GM23338 (cell line): Measurements from ENCODE around the gene NUBP1. TPM values are rescaled to one million over a fixed set of nuclear protein-coding genes. Genes with fewer than 3 reads are reported as not detected.
A peak's percentile ranks its signal among the peaks of the same experiment; 100 is the strongest.

Experiments used
- ATAC-seq: fragments of 200-7000 bp; cut with Tn5 transposase; 3 replicates; pipeline ENCODE4 v1.9.1; 2020
- DNase-seq: peaks from one replicate; pipeline ENCODE4 v3.0.0-alpha.2; 2015; ENCODE audit warnings: low spot score
- H2AFZ ChIP-seq: fragments of 200-600 bp; sonication (generic); 2 replicates; pipeline ENCODE4 v1.8.0; 2016; ENCODE audit warnings: antibody characterized with exemption, mild to moderate bottlenecking, moderate library complexity
- H3F3A ChIP-seq: fragments of 200-600 bp; sonication (generic); replicated peaks from 2 replicates; pipeline ENCODE4 v1.8.0; 2017; ENCODE audit warnings: antibody characterized with exemption, mixed run types, low read depth
- H3K27ac ChIP-seq: fragments of 200-600 bp; sonication (generic); 2 replicates; pipeline ENCODE4 v1.6.1; 2016; ENCODE audit warnings: low read depth
- H3K27me3 ChIP-seq: fragments of 200-600 bp; sonication (generic); 2 replicates; pipeline ENCODE4 v1.8.0; 2016; ENCODE audit warnings: mild to moderate bottlenecking, mixed run types, moderate library complexity; ENCODE audit not compliant: insufficient read depth
- H3K36me3 ChIP-seq: fragments of 200-600 bp; sonication (generic); 2 replicates; pipeline ENCODE4 v1.8.0; 2016; ENCODE audit warnings: mild to moderate bottlenecking; ENCODE audit not compliant: insufficient read depth
- H3K4me1 ChIP-seq: fragments of 200-600 bp; sonication (generic); 2 replicates; pipeline ENCODE4 v1.8.0; 2016; ENCODE audit warnings: mild to moderate bottlenecking, moderate library complexity; ENCODE audit not compliant: insufficient read depth
- H3K4me2 ChIP-seq: fragments of 200-600 bp; sonication (generic); 2 replicates; pipeline ENCODE4 v1.7.1; 2017; ENCODE audit warnings: mixed run types
- H3K4me3 ChIP-seq: fragments of 200-600 bp; sonication (generic); 2 replicates; pipeline ENCODE4 v1.6.1; 2016; ENCODE audit warnings: mixed run types
- H3K79me2 ChIP-seq: fragments of 200-600 bp; sonication (generic); replicated peaks from 2 replicates; pipeline ENCODE4 v1.8.0; 2017; ENCODE audit warnings: mild to moderate bottlenecking; ENCODE audit not compliant: insufficient read depth
- H3K9me2 ChIP-seq: fragments of 200-600 bp; sonication (generic); 2 replicates; pipeline ENCODE4 v1.8.0; 2017; ENCODE audit not compliant: insufficient read depth
- H4K20me1 ChIP-seq: fragments of 200-600 bp; sonication (generic); replicated peaks from 2 replicates; pipeline ENCODE4 v1.8.0; 2017; ENCODE audit warnings: mild to moderate bottlenecking; ENCODE audit not compliant: insufficient read depth
- H3K27ac Mint-ChIP-seq: 2 replicates; pipeline ENCODE4 v1.8.0; 2020; ENCODE audit warnings: inconsistent platforms, mild to moderate bottlenecking, moderate library complexity, mixed read lengths
- H3K27me3 Mint-ChIP-seq: 3 replicates; pipeline ENCODE4 v1.8.0; 2022; ENCODE audit warnings: low read depth, mild to moderate bottlenecking, moderate library complexity, mixed read lengths, inconsistent platforms; ENCODE audit not compliant: insufficient read depth, poor library complexity
- H3K36me3 Mint-ChIP-seq: 3 replicates; pipeline ENCODE4 v1.8.0; 2021; ENCODE audit warnings: low read depth, mild to moderate bottlenecking, inconsistent platforms, moderate library complexity, mixed read lengths
- H3K4me1 Mint-ChIP-seq: 3 replicates; pipeline ENCODE4 v1.8.0; 2020; ENCODE audit warnings: mild to moderate bottlenecking, inconsistent platforms, mixed read lengths
- H3K4me3 Mint-ChIP-seq: 3 replicates; pipeline ENCODE4 v1.8.0; 2021; ENCODE audit warnings: moderate library complexity, mild to moderate bottlenecking, inconsistent platforms, mixed read lengths
- H3K9me3 Mint-ChIP-seq: 3 replicates; pipeline ENCODE4 v1.8.0; 2020; ENCODE audit warnings: moderate library complexity, mild to moderate bottlenecking, inconsistent platforms, mixed read lengths
- CREB1 ChIP-seq: fragments of 250-450 bp; sonication (Bioruptor Pico); IDR thresholded peaks from 2 replicates; pipeline ENCODE4 v1.5.0; 2020; ENCODE audit warnings: low read depth, mild to moderate bottlenecking, moderate library complexity
- EZH2 ChIP-seq: fragments of 200-600 bp; sonication (generic); IDR thresholded peaks from one replicate; pipeline ENCODE4 v1.8.0; 2017; ENCODE audit warnings: antibody characterized with exemption, mild to moderate bottlenecking, low read depth; ENCODE audit not compliant: unreplicated experiment
- EZH2phosphoT487 ChIP-seq: fragments of 200-600 bp; sonication (generic); IDR thresholded peaks from one replicate; pipeline ENCODE4 v1.8.1; 2018; ENCODE audit warnings: antibody characterized with exemption; ENCODE audit not compliant: unreplicated experiment
- JUNB ChIP-seq: IDR thresholded peaks from one replicate; pipeline ENCODE4 v1.6.1; 2016; ENCODE audit warnings: antibody characterized with exemption; ENCODE audit not compliant: unreplicated experiment
- NANOG ChIP-seq: IDR thresholded peaks from 2 replicates; pipeline ENCODE4 v1.6.1; 2016; ENCODE audit warnings: antibody characterized with exemption, borderline replicate concordance
- POLR2AphosphoS5 ChIP-seq: IDR thresholded peaks from 2 replicates; pipeline ENCODE4 v1.6.1; 2016; ENCODE audit warnings: antibody characterized with exemption, low read depth
- STAT1 ChIP-seq: IDR thresholded peaks from one replicate; pipeline ENCODE4 v1.6.1; 2016; ENCODE audit warnings: antibody characterized with exemption; ENCODE audit not compliant: unreplicated experiment
- ZNF114 ChIP-seq: fragments of 250-450 bp; sonication (Bioruptor Pico); IDR thresholded peaks from 2 replicates; pipeline ENCODE4 v1.5.0; 2020; ENCODE audit warnings: mild to moderate bottlenecking, moderate library complexity
- ZNF331 ChIP-seq: fragments of 250-450 bp; sonication (Bioruptor Pico); IDR thresholded peaks from 2 replicates; pipeline ENCODE4 v1.5.0; 2020; ENCODE audit warnings: low read depth, mild to moderate bottlenecking, moderate library complexity
- polyA plus RNA-seq: library from polyadenylated mRNA; unstranded; fragments of >200 nt; fragmentation: Nextera tagmentation; extraction: Ambion mirVana; gene quantifications from 2 replicates; pipeline ENCODE4 v1.2.1, GENCODE V29; 2016
- total RNA-seq: library from RNA; depleted of rRNA; stranded (reverse); fragments of >200 nt; shearing (Covaris generic); gene quantifications from 2 replicates; pipeline ENCODE4 v1.2.3, GENCODE V29; 2014
- TF ChIP-seq, protein P1 (sequence below): IDR thresholded peaks from 2 replicates; pipeline ENCODE4 v1.6.1; 2016; ENCODE audit warnings: antibody characterized with exemption
- TF ChIP-seq, protein P2 (sequence below), 2 experiments: fragments of 200-600 bp in 1 of 2; sonication (generic) in 1 of 2; conservative IDR thresholded peaks; 2 replicates each; pipeline versions ENCODE4 v1.5.1 to v1.6.1; 2016 to 2017; ENCODE audit warnings: antibody characterized with exemption in 2 of 2, low read depth in 2 of 2, mild to moderate bottlenecking in 2 of 2, moderate library complexity in 1 of 2
- TF ChIP-seq, protein P3 (sequence below): IDR thresholded peaks from one replicate; pipeline ENCODE4 v1.6.1; 2018; ENCODE audit warnings: antibody characterized with exemption; ENCODE audit not compliant: unreplicated experiment
- TF ChIP-seq, protein P4 (sequence below): fragments of 250-450 bp; sonication (Bioruptor Pico); IDR thresholded peaks from 2 replicates; pipeline ENCODE4 v1.5.0; 2020; ENCODE audit warnings: mild to moderate bottlenecking, moderate library complexity

Gene NUBP1
- total and polyA plus RNA-seq, 2 experiments from 2014 or later, result 22.8 to 41.2 TPM

DNA sequence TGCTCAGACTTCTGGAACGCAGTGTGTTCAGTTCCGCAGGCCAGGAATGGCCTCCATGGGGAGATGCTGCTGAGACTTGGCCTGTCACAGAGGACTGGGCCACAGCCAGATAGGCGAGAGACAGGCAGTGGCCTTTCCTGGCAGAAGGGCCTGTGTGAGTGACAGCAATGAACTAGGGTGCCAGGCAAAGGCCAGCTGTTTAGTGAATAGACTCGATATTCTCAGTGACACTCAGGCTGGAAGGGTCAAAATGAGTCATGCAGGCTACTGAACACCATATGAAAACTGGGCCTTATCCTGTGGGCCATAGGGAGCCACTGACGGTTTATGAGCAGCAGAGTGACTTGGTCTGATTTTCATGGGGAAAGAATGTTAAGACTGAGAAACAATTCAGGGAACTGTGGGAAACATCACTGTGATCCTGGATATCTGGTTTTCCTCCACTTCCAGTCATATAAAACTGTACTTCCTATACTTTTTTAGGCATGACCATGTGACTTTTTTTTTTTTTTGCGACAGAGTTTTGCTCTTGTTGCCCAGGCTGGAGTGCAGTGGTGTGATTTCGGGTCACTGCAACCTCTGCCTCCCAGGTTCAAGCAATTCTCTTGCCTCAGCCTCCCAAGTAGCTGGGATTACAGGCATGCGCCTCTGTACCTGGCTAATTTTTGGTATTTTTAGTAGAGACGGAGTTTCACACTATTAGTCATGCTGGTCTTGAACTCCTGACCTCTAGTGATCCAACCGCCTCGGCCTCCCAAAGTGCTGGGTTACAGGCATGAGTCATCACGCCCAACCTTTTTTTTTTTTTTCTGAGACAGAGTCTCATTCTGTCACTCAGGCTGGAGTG, 5.2 kb upstream of the NUBP1 start:
- H3K27ac Mint-ChIP-seq, result 0 out of 2 replicates have a peak overlapping the region, but pooled peaks have one; percentile 12
- Histone ChIP-seq H2AFZ (no peak overlapping the region), H3K9me2 (no peaks in the 10 kb centered on the region), H3K4me3 (no peak overlapping the region), H4K20me1 (no peaks in the 10 kb centered on the region; the same call in 1 of the 2 replicates), H3K79me2 (no peaks in the 10 kb centered on the region), H3F3A (no peaks in the 10 kb centered on the region), H3K27ac (no peak overlapping the region), H3K4me1 (no peaks in the 10 kb centered on the region), H3K4me2 (no peak overlapping the region), H3K36me3 (no peaks in the 10 kb centered on the region), H3K27me3 (no peaks in the 10 kb centered on the region)
- ATAC-seq (no peak), DNase-seq (peak; percentile 15)
- TF ChIP-seq POLR2AphosphoS5, result no peak
- no peak for TF ChIP-seq JUNB
- no peak for TF ChIP-seq EZH2
- no peak for TF ChIP-seq STAT1
- TF ChIP-seq, protein P1, sequence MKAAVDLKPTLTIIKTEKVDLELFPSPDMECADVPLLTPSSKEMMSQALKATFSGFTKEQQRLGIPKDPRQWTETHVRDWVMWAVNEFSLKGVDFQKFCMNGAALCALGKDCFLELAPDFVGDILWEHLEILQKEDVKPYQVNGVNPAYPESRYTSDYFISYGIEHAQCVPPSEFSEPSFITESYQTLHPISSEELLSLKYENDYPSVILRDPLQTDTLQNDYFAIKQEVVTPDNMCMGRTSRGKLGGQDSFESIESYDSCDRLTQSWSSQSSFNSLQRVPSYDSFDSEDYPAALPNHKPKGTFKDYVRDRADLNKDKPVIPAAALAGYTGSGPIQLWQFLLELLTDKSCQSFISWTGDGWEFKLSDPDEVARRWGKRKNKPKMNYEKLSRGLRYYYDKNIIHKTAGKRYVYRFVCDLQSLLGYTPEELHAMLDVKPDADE, result no peak
- TF ChIP-seq, protein P2, sequence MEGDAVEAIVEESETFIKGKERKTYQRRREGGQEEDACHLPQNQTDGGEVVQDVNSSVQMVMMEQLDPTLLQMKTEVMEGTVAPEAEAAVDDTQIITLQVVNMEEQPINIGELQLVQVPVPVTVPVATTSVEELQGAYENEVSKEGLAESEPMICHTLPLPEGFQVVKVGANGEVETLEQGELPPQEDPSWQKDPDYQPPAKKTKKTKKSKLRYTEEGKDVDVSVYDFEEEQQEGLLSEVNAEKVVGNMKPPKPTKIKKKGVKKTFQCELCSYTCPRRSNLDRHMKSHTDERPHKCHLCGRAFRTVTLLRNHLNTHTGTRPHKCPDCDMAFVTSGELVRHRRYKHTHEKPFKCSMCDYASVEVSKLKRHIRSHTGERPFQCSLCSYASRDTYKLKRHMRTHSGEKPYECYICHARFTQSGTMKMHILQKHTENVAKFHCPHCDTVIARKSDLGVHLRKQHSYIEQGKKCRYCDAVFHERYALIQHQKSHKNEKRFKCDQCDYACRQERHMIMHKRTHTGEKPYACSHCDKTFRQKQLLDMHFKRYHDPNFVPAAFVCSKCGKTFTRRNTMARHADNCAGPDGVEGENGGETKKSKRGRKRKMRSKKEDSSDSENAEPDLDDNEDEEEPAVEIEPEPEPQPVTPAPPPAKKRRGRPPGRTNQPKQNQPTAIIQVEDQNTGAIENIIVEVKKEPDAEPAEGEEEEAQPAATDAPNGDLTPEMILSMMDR (conservative IDR thresholded peaks at IDR 0.05; ENCODE audit: low read depth in 2 of 2), result no peak
- TF ChIP-seq, protein P3, sequence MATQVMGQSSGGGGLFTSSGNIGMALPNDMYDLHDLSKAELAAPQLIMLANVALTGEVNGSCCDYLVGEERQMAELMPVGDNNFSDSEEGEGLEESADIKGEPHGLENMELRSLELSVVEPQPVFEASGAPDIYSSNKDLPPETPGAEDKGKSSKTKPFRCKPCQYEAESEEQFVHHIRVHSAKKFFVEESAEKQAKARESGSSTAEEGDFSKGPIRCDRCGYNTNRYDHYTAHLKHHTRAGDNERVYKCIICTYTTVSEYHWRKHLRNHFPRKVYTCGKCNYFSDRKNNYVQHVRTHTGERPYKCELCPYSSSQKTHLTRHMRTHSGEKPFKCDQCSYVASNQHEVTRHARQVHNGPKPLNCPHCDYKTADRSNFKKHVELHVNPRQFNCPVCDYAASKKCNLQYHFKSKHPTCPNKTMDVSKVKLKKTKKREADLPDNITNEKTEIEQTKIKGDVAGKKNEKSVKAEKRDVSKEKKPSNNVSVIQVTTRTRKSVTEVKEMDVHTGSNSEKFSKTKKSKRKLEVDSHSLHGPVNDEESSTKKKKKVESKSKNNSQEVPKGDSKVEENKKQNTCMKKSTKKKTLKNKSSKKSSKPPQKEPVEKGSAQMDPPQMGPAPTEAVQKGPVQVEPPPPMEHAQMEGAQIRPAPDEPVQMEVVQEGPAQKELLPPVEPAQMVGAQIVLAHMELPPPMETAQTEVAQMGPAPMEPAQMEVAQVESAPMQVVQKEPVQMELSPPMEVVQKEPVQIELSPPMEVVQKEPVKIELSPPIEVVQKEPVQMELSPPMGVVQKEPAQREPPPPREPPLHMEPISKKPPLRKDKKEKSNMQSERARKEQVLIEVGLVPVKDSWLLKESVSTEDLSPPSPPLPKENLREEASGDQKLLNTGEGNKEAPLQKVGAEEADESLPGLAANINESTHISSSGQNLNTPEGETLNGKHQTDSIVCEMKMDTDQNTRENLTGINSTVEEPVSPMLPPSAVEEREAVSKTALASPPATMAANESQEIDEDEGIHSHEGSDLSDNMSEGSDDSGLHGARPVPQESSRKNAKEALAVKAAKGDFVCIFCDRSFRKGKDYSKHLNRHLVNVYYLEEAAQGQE, result no peak
- TF ChIP-seq ZNF114, result no peak
- no peak for TF ChIP-seq NANOG
- TF ChIP-seq EZH2phosphoT487, result no peak
- TF ChIP-seq, protein P4, sequence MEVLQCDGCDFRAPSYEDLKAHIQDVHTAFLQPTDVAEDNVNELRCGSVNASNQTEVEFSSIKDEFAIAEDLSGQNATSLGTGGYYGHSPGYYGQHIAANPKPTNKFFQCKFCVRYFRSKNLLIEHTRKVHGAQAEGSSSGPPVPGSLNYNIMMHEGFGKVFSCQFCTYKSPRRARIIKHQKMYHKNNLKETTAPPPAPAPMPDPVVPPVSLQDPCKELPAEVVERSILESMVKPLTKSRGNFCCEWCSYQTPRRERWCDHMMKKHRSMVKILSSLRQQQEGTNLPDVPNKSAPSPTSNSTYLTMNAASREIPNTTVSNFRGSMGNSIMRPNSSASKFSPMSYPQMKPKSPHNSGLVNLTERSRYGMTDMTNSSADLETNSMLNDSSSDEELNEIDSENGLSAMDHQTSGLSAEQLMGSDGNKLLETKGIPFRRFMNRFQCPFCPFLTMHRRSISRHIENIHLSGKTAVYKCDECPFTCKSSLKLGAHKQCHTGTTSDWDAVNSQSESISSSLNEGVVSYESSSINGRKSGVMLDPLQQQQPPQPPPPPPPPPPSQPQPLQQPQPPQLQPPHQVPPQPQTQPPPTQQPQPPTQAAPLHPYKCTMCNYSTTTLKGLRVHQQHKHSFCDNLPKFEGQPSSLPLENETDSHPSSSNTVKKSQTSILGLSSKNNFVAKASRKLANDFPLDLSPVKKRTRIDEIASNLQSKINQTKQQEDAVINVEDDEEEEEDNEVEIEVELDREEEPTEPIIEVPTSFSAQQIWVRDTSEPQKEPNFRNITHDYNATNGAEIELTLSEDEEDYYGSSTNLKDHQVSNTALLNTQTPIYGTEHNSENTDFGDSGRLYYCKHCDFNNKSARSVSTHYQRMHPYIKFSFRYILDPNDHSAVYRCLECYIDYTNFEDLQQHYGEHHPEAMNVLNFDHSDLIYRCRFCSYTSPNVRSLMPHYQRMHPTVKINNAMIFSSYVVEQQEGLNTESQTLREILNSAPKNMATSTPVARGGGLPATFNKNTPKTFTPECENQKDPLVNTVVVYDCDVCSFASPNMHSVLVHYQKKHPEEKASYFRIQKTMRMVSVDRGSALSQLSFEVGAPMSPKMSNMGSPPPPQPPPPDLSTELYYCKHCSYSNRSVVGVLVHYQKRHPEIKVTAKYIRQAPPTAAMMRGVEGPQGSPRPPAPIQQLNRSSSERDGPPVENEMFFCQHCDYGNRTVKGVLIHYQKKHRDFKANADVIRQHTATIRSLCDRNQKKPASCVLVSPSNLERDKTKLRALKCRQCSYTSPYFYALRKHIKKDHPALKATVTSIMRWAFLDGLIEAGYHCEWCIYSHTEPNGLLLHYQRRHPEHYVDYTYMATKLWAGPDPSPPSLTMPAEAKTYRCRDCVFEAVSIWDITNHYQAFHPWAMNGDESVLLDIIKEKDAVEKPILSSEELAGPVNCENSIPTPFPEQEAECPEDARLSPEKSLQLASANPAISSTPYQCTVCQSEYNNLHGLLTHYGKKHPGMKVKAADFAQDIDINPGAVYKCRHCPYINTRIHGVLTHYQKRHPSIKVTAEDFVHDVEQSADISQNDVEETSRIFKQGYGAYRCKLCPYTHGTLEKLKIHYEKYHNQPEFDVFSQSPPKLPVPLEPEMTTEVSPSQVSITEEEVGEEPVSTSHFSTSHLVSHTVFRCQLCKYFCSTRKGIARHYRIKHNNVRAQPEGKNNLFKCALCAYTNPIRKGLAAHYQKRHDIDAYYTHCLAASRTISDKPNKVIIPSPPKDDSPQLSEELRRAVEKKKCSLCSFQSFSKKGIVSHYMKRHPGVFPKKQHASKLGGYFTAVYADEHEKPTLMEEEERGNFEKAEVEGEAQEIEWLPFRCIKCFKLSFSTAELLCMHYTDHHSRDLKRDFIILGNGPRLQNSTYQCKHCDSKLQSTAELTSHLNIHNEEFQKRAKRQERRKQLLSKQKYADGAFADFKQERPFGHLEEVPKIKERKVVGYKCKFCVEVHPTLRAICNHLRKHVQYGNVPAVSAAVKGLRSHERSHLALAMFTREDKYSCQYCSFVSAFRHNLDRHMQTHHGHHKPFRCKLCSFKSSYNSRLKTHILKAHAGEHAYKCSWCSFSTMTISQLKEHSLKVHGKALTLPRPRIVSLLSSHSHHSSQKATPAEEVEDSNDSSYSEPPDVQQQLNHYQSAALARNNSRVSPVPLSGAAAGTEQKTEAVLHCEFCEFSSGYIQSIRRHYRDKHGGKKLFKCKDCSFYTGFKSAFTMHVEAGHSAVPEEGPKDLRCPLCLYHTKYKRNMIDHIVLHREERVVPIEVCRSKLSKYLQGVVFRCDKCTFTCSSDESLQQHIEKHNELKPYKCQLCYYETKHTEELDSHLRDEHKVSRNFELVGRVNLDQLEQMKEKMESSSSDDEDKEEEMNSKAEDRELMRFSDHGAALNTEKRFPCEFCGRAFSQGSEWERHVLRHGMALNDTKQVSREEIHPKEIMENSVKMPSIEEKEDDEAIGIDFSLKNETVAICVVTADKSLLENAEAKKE (CRISPR knock-in tag), result no peak
- TF ChIP-seq CREB1 (CRISPR knock-in tag), result no peak
- TF ChIP-seq ZNF331 (CRISPR knock-in tag), result no peak
- H3K4me1 Mint-ChIP-seq, result peaks cover 5% of the 10 kb centered on the region; the same call in 2 of the 3 replicates
- no peak overlapping the region for H3K4me3 Mint-ChIP-seq
- H3K9me3 Mint-ChIP-seq, result peaks cover under 1% of the 10 kb centered on the region; the same call in 2 of the 3 replicates
- peaks cover 6% of the 10 kb centered on the region for H3K27me3 Mint-ChIP-seq
- H3K36me3 Mint-ChIP-seq, result no peaks in the 10 kb centered on the region
